ENCODE results near the gene UBE2H.

UBE2H gene

DNA sequence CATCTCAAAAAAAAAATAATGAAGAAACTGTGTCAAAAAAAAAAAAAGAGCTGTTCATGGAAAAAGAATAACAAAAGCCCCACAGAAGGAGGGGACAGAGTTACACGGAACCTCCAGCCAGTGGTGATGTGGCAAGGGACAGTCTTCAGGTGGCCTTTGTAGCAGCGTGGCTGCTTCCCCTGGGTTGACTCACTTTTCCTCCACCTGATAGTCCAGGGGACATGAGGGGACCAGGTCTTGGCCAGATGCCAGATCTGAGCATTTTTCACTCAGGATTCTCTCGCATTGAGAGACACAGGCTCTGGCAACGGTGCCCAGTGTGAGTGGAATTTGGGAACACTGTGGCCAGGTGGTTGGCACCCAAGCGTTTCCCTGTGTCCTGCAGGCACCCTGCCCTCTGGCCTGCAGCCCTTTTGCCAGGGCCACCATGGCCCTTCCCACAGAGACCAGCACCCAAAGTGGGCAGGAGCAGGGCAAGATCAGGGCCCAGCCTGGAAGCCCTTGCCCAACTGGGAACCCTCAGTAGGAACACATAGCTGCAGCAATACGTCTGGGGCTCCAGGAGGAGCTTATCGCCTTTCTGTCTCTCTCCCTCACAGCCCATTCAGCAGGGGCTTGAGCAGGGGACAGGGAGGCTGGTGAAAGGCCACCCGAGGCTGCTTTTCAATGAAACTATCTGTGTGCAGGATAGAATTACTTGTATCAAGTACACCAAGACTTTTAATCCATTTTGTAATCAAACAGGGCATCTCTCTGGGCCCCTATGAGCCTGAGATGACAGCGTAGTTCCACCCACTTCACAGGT is 159.1 kb downstream of the UBE2H start:
- no peak overlapping the region for H3K27ac ChIP-seq
- no peaks in the 10 kb centered on the region for H3K36me3 ChIP-seq
- no peaks in the 10 kb centered on the region for H3K9me3 ChIP-seq (ENCODE audit: severe bottlenecking)
- H3K4me3 ChIP-seq (ENCODE audit: low read depth, low read length) = no peak overlapping the region
- DNase-seq = no peak
- TF ChIP-seq, protein P1, sequence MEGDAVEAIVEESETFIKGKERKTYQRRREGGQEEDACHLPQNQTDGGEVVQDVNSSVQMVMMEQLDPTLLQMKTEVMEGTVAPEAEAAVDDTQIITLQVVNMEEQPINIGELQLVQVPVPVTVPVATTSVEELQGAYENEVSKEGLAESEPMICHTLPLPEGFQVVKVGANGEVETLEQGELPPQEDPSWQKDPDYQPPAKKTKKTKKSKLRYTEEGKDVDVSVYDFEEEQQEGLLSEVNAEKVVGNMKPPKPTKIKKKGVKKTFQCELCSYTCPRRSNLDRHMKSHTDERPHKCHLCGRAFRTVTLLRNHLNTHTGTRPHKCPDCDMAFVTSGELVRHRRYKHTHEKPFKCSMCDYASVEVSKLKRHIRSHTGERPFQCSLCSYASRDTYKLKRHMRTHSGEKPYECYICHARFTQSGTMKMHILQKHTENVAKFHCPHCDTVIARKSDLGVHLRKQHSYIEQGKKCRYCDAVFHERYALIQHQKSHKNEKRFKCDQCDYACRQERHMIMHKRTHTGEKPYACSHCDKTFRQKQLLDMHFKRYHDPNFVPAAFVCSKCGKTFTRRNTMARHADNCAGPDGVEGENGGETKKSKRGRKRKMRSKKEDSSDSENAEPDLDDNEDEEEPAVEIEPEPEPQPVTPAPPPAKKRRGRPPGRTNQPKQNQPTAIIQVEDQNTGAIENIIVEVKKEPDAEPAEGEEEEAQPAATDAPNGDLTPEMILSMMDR (IDR thresholded peaks at IDR 0.05; ENCODE audit: low read depth, low read length) = no peak
- H3K27me3 ChIP-seq (ENCODE audit: insufficient read depth, low read depth, severe bottlenecking) = no peaks in the 10 kb centered on the region

DNA sequence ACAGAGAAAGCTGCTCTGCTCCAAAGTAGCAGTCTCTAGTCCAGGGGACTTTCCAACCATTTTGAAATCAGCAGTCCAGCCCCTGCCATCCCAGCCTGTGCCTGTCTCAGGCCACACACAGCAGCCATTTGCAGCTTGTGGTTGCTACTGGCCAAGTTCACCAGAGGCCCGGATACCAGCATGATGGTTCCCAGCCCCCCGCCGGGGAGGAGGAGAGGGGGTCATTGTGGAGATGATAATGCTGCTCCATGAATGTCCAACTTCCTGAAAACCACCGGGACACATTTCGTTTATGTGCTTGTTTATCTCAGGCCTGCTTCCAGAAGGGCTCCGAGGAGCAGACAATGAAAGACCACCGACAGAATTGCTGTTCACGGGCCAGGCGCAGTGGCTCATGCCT is 160.0 kb downstream of the UBE2H start:
- TF ChIP-seq, protein P1 (IDR thresholded peaks at IDR 0.05; ENCODE audit: low read depth, low read length) = no peak
- no peaks in the 10 kb centered on the region for H3K9me3 ChIP-seq (ENCODE audit: severe bottlenecking)
- H3K27me3 ChIP-seq (ENCODE audit: insufficient read depth, low read depth, severe bottlenecking) = no peaks in the 10 kb centered on the region
- DNase-seq = no peak
- H3K4me3 ChIP-seq (ENCODE audit: low read depth, low read length) = no peak overlapping the region
- H3K36me3 ChIP-seq = no peaks in the 10 kb centered on the region
- H3K27ac ChIP-seq = no peak overlapping the region

DNA sequence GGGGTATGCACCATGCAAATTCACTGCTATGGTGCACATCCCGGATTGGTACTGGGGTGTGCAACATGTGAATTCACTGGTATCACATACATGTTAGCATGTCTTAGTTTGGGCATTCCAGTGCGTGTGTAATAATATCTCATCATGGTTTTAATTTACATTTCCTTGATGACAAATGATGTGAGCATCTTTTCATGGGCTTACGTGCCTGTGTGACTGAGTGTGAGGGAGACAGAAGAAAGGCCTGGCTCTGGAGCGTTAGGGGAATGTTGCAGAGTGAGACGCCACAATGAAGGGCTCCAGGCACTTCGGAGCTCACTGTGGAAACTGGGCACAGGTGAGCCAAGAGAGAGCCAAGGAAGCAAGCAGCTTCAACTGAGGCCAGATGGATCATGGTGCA is 162.6 kb downstream of the UBE2H start:
- TF ChIP-seq, protein P1 (IDR thresholded peaks at IDR 0.05; ENCODE audit: low read depth, low read length) = no peak
- Histone ChIP-seq H3K9me3 (ENCODE audit: severe bottlenecking) (no peaks in the 10 kb centered on the region), H3K36me3 (no peaks in the 10 kb centered on the region), H3K27ac (no peak overlapping the region), H3K4me3 (ENCODE audit: low read depth, low read length) (no peak overlapping the region), H3K27me3 (ENCODE audit: insufficient read depth, low read depth, severe bottlenecking) (no peaks in the 10 kb centered on the region)
- DNase-seq = no peak

DNA sequence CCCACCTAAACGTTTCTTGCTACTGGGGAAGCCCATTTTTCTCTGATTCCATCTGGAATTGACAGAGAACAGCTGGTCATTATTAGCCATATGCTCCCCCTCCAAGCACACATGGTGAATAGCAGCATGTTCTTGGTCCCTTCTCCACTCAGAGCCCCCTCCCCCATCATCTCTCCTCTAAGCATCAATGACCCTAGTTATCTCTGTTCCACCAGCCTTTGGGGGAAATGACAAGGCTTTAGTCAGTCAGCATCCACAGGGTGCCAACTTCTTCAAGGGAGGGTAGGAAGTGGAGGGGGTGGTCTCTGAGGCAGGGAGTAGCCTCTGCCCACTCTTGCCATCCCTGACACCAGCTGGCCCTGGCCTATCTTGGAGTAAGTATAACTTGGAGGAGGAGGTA is 163.1 kb downstream of the UBE2H start:
- Histone ChIP-seq H3K36me3 (no peaks in the 10 kb centered on the region), H3K9me3 (ENCODE audit: severe bottlenecking) (no peaks in the 10 kb centered on the region), H3K27me3 (ENCODE audit: insufficient read depth, low read depth, severe bottlenecking) (no peaks in the 10 kb centered on the region), H3K4me3 (ENCODE audit: low read depth, low read length) (no peak overlapping the region), H3K27ac (no peak overlapping the region)
- DNase-seq = no peak
- TF ChIP-seq, protein P1 (IDR thresholded peaks at IDR 0.05; ENCODE audit: low read depth, low read length) = no peak

DNA sequence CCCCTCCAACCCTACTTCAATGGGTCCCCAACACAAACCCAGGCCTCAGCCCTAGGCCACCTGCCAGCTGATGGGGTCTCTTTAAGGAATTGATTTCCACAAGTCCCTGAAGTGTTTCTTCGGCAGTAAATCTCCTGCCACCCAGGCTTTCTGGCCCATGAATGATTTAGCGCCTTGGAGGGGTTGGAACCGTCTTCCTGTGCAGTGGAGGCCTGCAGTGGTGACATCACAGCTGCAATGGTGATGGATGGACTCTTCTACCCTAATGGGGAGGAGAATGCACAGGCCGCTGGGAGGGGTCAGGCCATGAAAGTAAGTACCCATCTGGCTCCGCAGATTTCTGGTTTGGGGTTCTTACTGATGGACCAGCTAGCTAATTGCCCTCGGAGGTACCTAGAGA is 163.8 kb downstream of the UBE2H start:
- Histone ChIP-seq H3K4me3 (ENCODE audit: low read depth, low read length) (no peak overlapping the region), H3K36me3 (no peaks in the 10 kb centered on the region), H3K27ac (no peak overlapping the region), H3K9me3 (ENCODE audit: severe bottlenecking) (no peaks in the 10 kb centered on the region), H3K27me3 (ENCODE audit: insufficient read depth, low read depth, severe bottlenecking) (no peaks in the 10 kb centered on the region)
- TF ChIP-seq, protein P1 (IDR thresholded peaks at IDR 0.05; ENCODE audit: low read depth, low read length) = no peak
- DNase-seq = no peak

Data from WERI-Rb-1 (cell line).